Neural cell (in vitro differentiated cells): ENCODE results near the gene NTN3. TPM values are rescaled to one million over a fixed set of nuclear protein-coding genes. Genes with fewer than 3 reads are reported as not detected.

Source experiments
- H2AFZ ChIP-seq: fragments of 200-600, 300-800 bp; sonication (generic), shearing (Covaris generic); 2 replicates; pipeline ENCODE4 v1.6.0; 2014; ENCODE audit warnings: low read depth, mild to moderate bottlenecking, antibody characterized with exemption, low read length, moderate library complexity
- H3F3A ChIP-seq: fragments of 200-600 bp; shearing (Covaris generic); 2 replicates; pipeline ENCODE4 v1.6.1; 2016; ENCODE audit warnings: mild to moderate bottlenecking, moderate library complexity, mixed read lengths, antibody characterized with exemption, low read length; ENCODE audit not compliant: insufficient read depth, poor library complexity, severe bottlenecking
- H3K27ac ChIP-seq: fragments of 200-600, 300-800 bp; sonication (generic), shearing (Covaris generic); 2 replicates; pipeline ENCODE4 v1.5.1; 2014; ENCODE audit warnings: mild to moderate bottlenecking, low read length, moderate library complexity
- H3K27me3 ChIP-seq: fragments of 300-800, 200-600 bp; sonication (generic), shearing (Covaris generic); 2 replicates; pipeline ENCODE4 v1.6.0; 2014; ENCODE audit warnings: mild to moderate bottlenecking, low read depth, low read length, moderate library complexity; ENCODE audit not compliant: insufficient read depth
- H3K36me3 ChIP-seq: fragments of 300-800, 200-600 bp; sonication (generic), shearing (Covaris generic); 2 replicates; pipeline ENCODE4 v1.5.1; 2014; ENCODE audit warnings: mild to moderate bottlenecking, antibody characterized with exemption, low read length, moderate library complexity; ENCODE audit not compliant: insufficient read depth
- H3K4me2 ChIP-seq: fragments of 300-800, 200-600 bp; sonication (generic), shearing (Covaris generic); 2 replicates; pipeline ENCODE4 v1.6.0; 2014; ENCODE audit warnings: mild to moderate bottlenecking, low read length
- H3K4me3 ChIP-seq: fragments of 300-800, 200-600 bp; sonication (generic), shearing (Covaris generic); 2 replicates; pipeline ENCODE4 v1.5.1; 2014; ENCODE audit warnings: mild to moderate bottlenecking, low read length, moderate library complexity
- H3K79me2 ChIP-seq: fragments of 200-600 bp; shearing (Covaris generic); replicated peaks from 2 replicates; pipeline ENCODE4 v1.6.0; 2014; ENCODE audit warnings: mild to moderate bottlenecking, low read length, moderate library complexity; ENCODE audit not compliant: insufficient read depth
- H3K9ac ChIP-seq: fragments of 300-800, 200-600 bp; sonication (generic), shearing (Covaris generic); 2 replicates; pipeline ENCODE4 v1.6.1; 2016; ENCODE audit warnings: mild to moderate bottlenecking, low read length, mixed read lengths
- H3K9me2 ChIP-seq: fragments of 200-600 bp; shearing (Covaris generic); 2 replicates; pipeline ENCODE4 v1.6.1; 2016; ENCODE audit warnings: mild to moderate bottlenecking, low read length, mixed read lengths; ENCODE audit not compliant: insufficient read depth
- H3K9me3 ChIP-seq: fragments of 200-600, 300-800 bp; sonication (generic), shearing (Covaris generic); 2 replicates; pipeline ENCODE4 v1.6.1; 2016; ENCODE audit warnings: mild to moderate bottlenecking, mixed run types, low read length, moderate library complexity, mixed read lengths
- H4K20me1 ChIP-seq: fragments of 200-600 bp; shearing (Covaris generic); 2 replicates; pipeline ENCODE4 v1.6.1; 2016; ENCODE audit warnings: mild to moderate bottlenecking, mixed run types; ENCODE audit not compliant: insufficient read depth
- CTCF ChIP-seq: fragments of 450-650 bp; IDR thresholded peaks from 2 replicates; pipeline ENCODE4 v1.5.1; 2014; ENCODE audit warnings: antibody characterized with exemption, mild to moderate bottlenecking, moderate library complexity; ENCODE audit not compliant: poor library complexity, severe bottlenecking
- EP300 ChIP-seq: fragments of 450-650 bp; conservative IDR thresholded peaks from 2 replicates; pipeline ENCODE4 v1.6.1; 2014; ENCODE audit warnings: antibody characterized with exemption, mild to moderate bottlenecking, moderate library complexity; ENCODE audit not compliant: poor library complexity, severe bottlenecking
- EZH2 ChIP-seq: fragments of 200-600, 300-800 bp; shearing (Covaris generic), sonication (generic); IDR thresholded peaks from 2 replicates; pipeline ENCODE4 v1.6.1; 2014; ENCODE audit warnings: antibody characterized with exemption, low read length, borderline replicate concordance, mild to moderate bottlenecking; ENCODE audit not compliant: insufficient read depth, poor library complexity, severe bottlenecking
- MXI1 ChIP-seq: fragments of 450-650 bp; conservative IDR thresholded peaks from 2 replicates; pipeline ENCODE4 v1.6.1; 2014; ENCODE audit warnings: antibody characterized with exemption, mild to moderate bottlenecking; ENCODE audit not compliant: poor library complexity, severe bottlenecking
- POLR2AphosphoS5 ChIP-seq: IDR thresholded peaks from 2 replicates; pipeline ENCODE4 v1.6.1; 2012
- RAD21 ChIP-seq: fragments of 450-650 bp; conservative IDR thresholded peaks from 2 replicates; pipeline ENCODE4 v1.6.1; 2014; ENCODE audit warnings: antibody characterized with exemption, mild to moderate bottlenecking, moderate library complexity
- REST ChIP-seq: IDR thresholded peaks from 2 replicates; pipeline ENCODE4 v1.6.1; 2012; ENCODE audit warnings: borderline replicate concordance
- SMC3 ChIP-seq: fragments of 450-650 bp; conservative IDR thresholded peaks from 2 replicates; pipeline ENCODE4 v1.6.1; 2014; ENCODE audit warnings: antibody characterized with exemption, mild to moderate bottlenecking, moderate library complexity; ENCODE audit not compliant: poor library complexity
- TAF1 ChIP-seq: IDR thresholded peaks from 2 replicates; pipeline ENCODE4 v1.6.1; 2012; ENCODE audit warnings: low read depth
- polyA plus RNA-seq: library from polyadenylated mRNA; depleted of rRNA; stranded (reverse); fragments of >200 nt; gene quantifications from 2 replicates; pipeline ENCODE4 v1.2.3, GENCODE V29; 2014

NTN3 gene
- polyA plus RNA-seq, 1 donor from 2014 or later: 1.2 TPM

- Histone ChIP-seq H3K4me2 (no peak overlapping the region), H3K36me3 (no peaks in the 10 kb centered on the region), H3K27me3 (no peaks in the 10 kb centered on the region), H3K9me3 (no peaks in the 10 kb centered on the region), H3K79me2 (no peaks in the 10 kb centered on the region), H3K9me2 (no peaks in the 10 kb centered on the region), H3K4me3 (no peak overlapping the region), H3F3A (no peaks in the 10 kb centered on the region), H3K27ac (no peak overlapping the region), H4K20me1 (no peaks in the 10 kb centered on the region), H2AFZ (no peak overlapping the region), H3K9ac (no peak overlapping the region)
- TF ChIP-seq EP300: no peak
- TF ChIP-seq TAF1: no peak
- no peak for TF ChIP-seq EZH2
- no peak for TF ChIP-seq MXI1
- TF ChIP-seq CTCF: no peak
These were observed 18.5 kb downstream of the NTN3 start for GRCh38 chr16:2489581-2489980.

GRCh38 chr16:2490190-2491105 is 19.4 kb downstream of the NTN3 start:
- TF ChIP-seq CTCF (no peak), EZH2 (no peak), RAD21 (no peak), MXI1 (no peak), POLR2AphosphoS5 (no peak), EP300 (no peak), TAF1 (no peak), REST (no peak), SMC3 (no peak)
- H4K20me1 ChIP-seq: no peaks in the 10 kb centered on the region
- no peaks in the 10 kb centered on the region for H3K9me2 ChIP-seq
- no peak overlapping the region for H3K4me2 ChIP-seq
- no peak overlapping the region for H2AFZ ChIP-seq
- H3K36me3 ChIP-seq: no peaks in the 10 kb centered on the region
- H3K4me3 ChIP-seq: no peak overlapping the region
- H3K79me2 ChIP-seq: no peaks in the 10 kb centered on the region
- no peak overlapping the region for H3K9ac ChIP-seq
- no peaks in the 10 kb centered on the region for H3K27me3 ChIP-seq
- no peaks in the 10 kb centered on the region for H3F3A ChIP-seq
- no peak overlapping the region for H3K27ac ChIP-seq
- no peaks in the 10 kb centered on the region for H3K9me3 ChIP-seq
